ENCODE measurements around the gene MLLT1. TPM values are rescaled to one million over a fixed set of nuclear protein-coding genes. Genes with fewer than 3 reads are reported as not detected.
A peak's percentile ranks its signal among the peaks of the same experiment; 100 is the strongest.

MLLT1 gene
- total and polyA plus RNA-seq, 9 donors: 11.1 to 116 (median 78.4) TPM

- 77 to 91% (median 77%) methylated on average over 25 to 39 of the region's 39 CpGs for WGBS, 3 donors
- Histone ChIP-seq H3K27me3 (no peaks in the 10 kb centered on the region), H3K36me3 (no peaks in the 10 kb centered on the region), H3K4me1 (ENCODE audit: insufficient read depth) (peaks cover 46% of the 10 kb centered on the region), H3K9me3 (no peaks in the 10 kb centered on the region), H3K4me3 (no peak overlapping the region), H3K27ac (no peak overlapping the region)
- TF ChIP-seq POLR2A (IDR thresholded peaks at IDR 0.05) (no peak), CTCF (IDR thresholded peaks at IDR 0.05) (no peak), EP300 (IDR thresholded peaks at IDR 0.05) (no peak)
- intact Hi-C loops (cut with DNase I): no loop called here
- peak in 3 of 5 donors; percentile 30 to 52 (median 42) for DNase-seq
Observed at GRCh38 chr19:6236310-6237291, 43.2 kb downstream of the MLLT1 start.

GRCh38 chr19:6235031-6235951 lies 44.5 kb downstream of the MLLT1 start:
- TF ChIP-seq EP300 (IDR thresholded peaks at IDR 0.05) (no peak), CTCF (IDR thresholded peaks at IDR 0.05) (no peak), POLR2A (IDR thresholded peaks at IDR 0.05) (no peak)
- 77 to 81% (median 80%) methylated on average over 26 of the region's 26 CpGs for WGBS, 3 donors
- Histone ChIP-seq H3K4me1 (ENCODE audit: insufficient read depth) (peaks cover 46% of the 10 kb centered on the region), H3K27ac (no peak overlapping the region), H3K27me3 (no peaks in the 10 kb centered on the region), H3K9me3 (no peaks in the 10 kb centered on the region), H3K4me3 (no peak overlapping the region), H3K36me3 (no peaks in the 10 kb centered on the region)
- peak in 1 of 5 donors; percentile 33 for DNase-seq
- intact Hi-C loops (cut with DNase I): no loop called here

- 78 to 84% (median 79%) methylated on average over 8 of the region's 8 CpGs for WGBS, 3 donors
- Histone ChIP-seq H3K9me3 (no peaks in the 10 kb centered on the region), H3K27ac (no peak overlapping the region), H3K36me3 (no peaks in the 10 kb centered on the region), H3K27me3 (no peaks in the 10 kb centered on the region), H3K4me1 (ENCODE audit: insufficient read depth) (peaks cover 44% of the 10 kb centered on the region), H3K4me3 (no peak overlapping the region)
- TF ChIP-seq CTCF (IDR thresholded peaks at IDR 0.05): no peak
- no peak for TF ChIP-seq POLR2A (IDR thresholded peaks at IDR 0.05)
- TF ChIP-seq EP300 (IDR thresholded peaks at IDR 0.05): no peak
- intact Hi-C loops (cut with DNase I): no loop called here
- no peak for DNase-seq
Observed at GRCh38 chr19:6234527-6234926, 45.2 kb downstream of the MLLT1 start.

GRCh38 chr19:6233827-6234511 lies 45.8 kb downstream of the MLLT1 start:
- Histone ChIP-seq H3K27ac (no peak overlapping the region), H3K4me1 (ENCODE audit: insufficient read depth) (peaks cover 40% of the 10 kb centered on the region), H3K36me3 (no peaks in the 10 kb centered on the region), H3K27me3 (no peaks in the 10 kb centered on the region), H3K4me3 (no peak overlapping the region), H3K9me3 (no peaks in the 10 kb centered on the region)
- TF ChIP-seq POLR2A (IDR thresholded peaks at IDR 0.05) (no peak), EP300 (IDR thresholded peaks at IDR 0.05) (no peak)
- intact Hi-C loops (cut with DNase I): no loop called here
- peak in 3 of 5 donors; percentile 50 to 66 (median 55) for DNase-seq
- WGBS, 3 donors: 37 to 59% (median 43%) methylated on average over 20 to 21 of the region's 21 CpGs

Data from ovary (tissue), 9 donors.